ENCODE results near the gene CDKAL1.

The CDKAL1 gene

DNA sequence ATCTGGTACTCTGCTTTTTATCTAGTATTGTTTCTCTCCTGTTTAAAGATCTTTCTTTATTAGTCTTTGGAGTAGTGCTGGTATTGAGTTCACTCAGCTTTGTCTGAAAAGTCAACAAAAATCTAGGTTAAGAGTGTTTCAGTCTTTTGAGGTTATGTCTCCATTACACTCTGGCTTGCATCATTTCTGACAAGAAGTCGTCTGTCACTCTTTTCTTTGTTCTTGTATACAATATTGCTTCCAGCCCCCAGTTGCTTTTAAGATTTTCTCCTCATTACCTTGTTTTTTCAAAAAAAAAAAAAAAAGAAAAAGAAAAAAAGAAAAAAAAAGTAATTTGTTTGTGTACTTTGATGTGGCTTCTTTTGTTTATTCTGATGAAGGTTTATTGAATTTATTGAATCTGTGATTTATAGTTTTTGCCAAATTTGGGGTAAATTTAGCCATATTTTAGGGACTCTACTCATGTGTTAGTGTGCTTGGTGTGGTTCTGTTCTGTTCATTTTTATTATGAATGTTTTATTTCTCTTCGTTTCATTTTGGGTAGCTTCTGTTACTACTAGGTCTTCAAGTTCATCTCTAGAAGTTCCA lies 408.9 kb downstream of the CDKAL1 start:
- DNase-seq (ENCODE audit: low read depth) = no peak

DNA sequence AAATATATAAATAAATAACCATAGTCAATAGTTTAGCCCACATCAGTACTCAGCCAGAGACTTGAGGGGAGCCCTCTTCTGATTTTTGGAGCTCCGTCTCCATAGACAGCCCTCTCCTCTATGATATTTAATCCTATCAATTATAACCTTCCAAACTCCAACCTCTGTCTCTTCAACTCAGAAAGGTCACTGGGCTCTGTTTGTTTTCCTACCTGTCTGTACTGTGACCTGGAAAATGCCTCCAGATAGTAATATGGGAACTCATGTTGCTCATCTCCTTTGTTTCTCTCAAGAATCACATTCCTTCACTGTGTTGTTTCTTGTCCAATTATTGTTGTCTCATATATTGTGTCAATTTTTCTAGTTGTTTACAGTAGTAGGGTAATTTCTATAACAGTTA lies 409.7 kb downstream of the CDKAL1 start:
- H3K4me3 ChIP-seq (ENCODE audit: low read depth, low read length) = no peak overlapping the region
- TF ChIP-seq, protein P1, sequence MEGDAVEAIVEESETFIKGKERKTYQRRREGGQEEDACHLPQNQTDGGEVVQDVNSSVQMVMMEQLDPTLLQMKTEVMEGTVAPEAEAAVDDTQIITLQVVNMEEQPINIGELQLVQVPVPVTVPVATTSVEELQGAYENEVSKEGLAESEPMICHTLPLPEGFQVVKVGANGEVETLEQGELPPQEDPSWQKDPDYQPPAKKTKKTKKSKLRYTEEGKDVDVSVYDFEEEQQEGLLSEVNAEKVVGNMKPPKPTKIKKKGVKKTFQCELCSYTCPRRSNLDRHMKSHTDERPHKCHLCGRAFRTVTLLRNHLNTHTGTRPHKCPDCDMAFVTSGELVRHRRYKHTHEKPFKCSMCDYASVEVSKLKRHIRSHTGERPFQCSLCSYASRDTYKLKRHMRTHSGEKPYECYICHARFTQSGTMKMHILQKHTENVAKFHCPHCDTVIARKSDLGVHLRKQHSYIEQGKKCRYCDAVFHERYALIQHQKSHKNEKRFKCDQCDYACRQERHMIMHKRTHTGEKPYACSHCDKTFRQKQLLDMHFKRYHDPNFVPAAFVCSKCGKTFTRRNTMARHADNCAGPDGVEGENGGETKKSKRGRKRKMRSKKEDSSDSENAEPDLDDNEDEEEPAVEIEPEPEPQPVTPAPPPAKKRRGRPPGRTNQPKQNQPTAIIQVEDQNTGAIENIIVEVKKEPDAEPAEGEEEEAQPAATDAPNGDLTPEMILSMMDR (conservative IDR thresholded peaks at IDR 0.05; ENCODE audit: low read depth, low read length) = no peak
- DNase-seq (ENCODE audit: low read depth) = no peak

More for the DNA sequence above, 408.9 kb downstream of the CDKAL1 start:
- no peak overlapping the region for H3K4me3 ChIP-seq (ENCODE audit: low read depth, low read length)
- TF ChIP-seq, protein P1 (conservative IDR thresholded peaks at IDR 0.05; ENCODE audit: low read depth, low read length) = no peak

DNA sequence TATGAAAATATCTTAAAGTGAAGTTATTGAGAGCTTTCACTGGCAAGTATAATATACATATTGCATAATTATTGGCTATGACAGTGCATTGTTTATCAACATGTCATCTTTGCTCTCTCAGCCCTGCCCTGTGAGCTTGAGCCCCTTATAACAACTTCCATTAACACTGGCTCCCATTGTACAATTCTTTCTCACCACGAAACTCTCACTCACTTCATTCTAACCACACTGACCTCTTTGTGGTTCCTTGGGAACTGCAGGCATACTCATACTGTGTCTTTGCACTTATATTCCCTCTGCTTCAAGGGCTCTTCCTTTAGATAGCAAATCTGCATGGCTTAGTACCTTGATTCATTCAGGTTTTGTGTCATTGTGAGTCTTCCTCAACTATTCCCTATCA lies 411.8 kb downstream of the CDKAL1 start:
- H3K4me3 ChIP-seq (ENCODE audit: low read depth, low read length) = no peak overlapping the region
- DNase-seq (ENCODE audit: low read depth) = peak; percentile 73
- TF ChIP-seq, protein P1 (conservative IDR thresholded peaks at IDR 0.05; ENCODE audit: low read depth, low read length) = peak; percentile 50

DNA sequence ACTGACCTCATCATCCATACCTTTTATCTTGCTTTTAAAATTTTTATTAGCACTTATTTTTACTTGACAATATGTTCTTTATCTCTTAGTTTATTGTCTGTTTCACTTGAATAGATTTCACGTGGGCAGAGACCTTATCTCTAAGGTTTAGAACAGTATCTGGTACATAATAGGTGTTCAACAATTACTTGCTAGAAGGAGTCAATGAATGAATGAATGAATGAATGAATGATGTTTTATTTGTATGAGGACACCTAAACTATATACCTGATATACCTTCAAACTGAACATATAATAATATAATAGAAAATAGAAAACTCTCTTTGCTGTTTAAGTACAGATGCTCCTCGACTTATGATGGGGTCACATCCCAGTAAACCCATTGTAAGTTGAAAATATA lies 412.6 kb downstream of the CDKAL1 start:
- H3K4me3 ChIP-seq (ENCODE audit: low read depth, low read length) = no peak overlapping the region
- no peak for DNase-seq (ENCODE audit: low read depth)
- TF ChIP-seq, protein P1 (conservative IDR thresholded peaks at IDR 0.05; ENCODE audit: low read depth, low read length) = no peak

DNA sequence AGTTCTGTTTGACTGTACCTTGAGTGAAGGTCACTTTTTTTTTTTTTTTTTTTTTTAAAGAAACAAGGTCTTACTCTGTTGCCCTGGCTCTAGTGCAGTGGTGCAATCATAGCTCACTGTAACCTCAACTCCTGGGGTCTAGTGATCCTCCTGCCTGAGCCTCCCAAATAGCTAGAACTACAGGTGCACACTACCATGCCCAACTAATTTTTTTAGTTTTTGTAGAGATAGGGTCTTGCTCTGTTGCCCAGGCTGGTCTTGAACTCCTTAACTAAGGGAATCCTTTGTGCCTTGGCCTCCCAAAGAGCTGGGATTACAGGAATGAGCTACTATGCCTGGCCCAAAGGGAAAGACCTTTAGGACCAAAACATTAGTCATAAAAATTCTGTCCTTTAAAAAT lies 413.7 kb downstream of the CDKAL1 start:
- no peak overlapping the region for H3K4me3 ChIP-seq (ENCODE audit: low read depth, low read length)
- DNase-seq (ENCODE audit: low read depth) = no peak
- TF ChIP-seq, protein P1 (conservative IDR thresholded peaks at IDR 0.05; ENCODE audit: low read depth, low read length) = no peak

DNA sequence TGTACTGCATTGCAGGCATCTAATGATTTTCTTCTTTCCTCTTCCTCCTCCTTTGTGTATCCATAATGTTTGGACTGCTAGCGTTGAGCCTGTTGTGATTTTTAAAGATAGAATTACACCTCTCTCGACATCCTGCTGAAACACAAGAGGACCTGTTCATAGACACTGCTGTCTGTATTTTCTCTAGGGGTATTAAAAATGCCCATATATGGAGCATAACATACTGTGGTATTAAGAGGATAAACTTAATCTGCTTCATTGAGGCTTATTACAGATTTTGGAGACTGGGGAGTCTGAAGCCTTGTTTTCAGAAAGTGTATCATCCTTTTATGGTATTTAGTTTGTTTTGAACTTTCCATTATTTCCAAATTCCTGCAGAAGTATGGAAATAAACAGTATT lies 414.3 kb downstream of the CDKAL1 start:
- no peak overlapping the region for H3K4me3 ChIP-seq (ENCODE audit: low read depth, low read length)
- TF ChIP-seq, protein P1 (conservative IDR thresholded peaks at IDR 0.05; ENCODE audit: low read depth, low read length) = no peak
- no peak for DNase-seq (ENCODE audit: low read depth)

DNA sequence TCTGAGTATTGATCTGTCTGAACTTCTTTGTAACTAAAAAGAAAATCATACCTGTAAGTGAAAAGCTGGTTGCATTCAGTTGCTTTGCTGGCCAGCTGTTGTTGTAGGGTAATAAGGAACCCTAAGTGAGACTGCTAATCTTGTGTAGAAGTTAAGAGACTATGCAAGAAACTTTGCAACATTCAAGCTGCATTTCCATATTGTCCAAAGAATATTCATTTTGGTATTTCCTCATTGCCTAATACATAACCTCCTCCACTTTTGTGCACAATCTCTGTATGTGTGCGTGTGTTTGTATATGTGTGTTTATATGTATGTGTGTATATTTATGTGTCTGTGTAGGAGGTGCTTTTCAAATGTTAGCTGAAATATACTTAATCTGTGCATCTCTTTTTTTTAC lies 414.9 kb downstream of the CDKAL1 start:
- H3K4me3 ChIP-seq (ENCODE audit: low read depth, low read length) = no peak overlapping the region

More for the DNA sequence above, 414.9 kb downstream of the CDKAL1 start:
- no peak for DNase-seq (ENCODE audit: low read depth)
- TF ChIP-seq, protein P1 (conservative IDR thresholded peaks at IDR 0.05; ENCODE audit: low read depth, low read length) = no peak

Data from choroid plexus epithelial cell (primary cell).